ENCODE data around the gene C3orf33.

- TF ChIP-seq, protein P1, sequence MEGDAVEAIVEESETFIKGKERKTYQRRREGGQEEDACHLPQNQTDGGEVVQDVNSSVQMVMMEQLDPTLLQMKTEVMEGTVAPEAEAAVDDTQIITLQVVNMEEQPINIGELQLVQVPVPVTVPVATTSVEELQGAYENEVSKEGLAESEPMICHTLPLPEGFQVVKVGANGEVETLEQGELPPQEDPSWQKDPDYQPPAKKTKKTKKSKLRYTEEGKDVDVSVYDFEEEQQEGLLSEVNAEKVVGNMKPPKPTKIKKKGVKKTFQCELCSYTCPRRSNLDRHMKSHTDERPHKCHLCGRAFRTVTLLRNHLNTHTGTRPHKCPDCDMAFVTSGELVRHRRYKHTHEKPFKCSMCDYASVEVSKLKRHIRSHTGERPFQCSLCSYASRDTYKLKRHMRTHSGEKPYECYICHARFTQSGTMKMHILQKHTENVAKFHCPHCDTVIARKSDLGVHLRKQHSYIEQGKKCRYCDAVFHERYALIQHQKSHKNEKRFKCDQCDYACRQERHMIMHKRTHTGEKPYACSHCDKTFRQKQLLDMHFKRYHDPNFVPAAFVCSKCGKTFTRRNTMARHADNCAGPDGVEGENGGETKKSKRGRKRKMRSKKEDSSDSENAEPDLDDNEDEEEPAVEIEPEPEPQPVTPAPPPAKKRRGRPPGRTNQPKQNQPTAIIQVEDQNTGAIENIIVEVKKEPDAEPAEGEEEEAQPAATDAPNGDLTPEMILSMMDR (IDR thresholded peaks at IDR 0.05; ENCODE audit: control extremely low read depth in 1 of 3, insufficient read depth in 1 of 3, low read depth in 1 of 3, low read length in 3 of 3) = no peak
- TF ChIP-seq GABPA (IDR thresholded peaks at IDR 0.05; ENCODE audit: borderline replicate concordance, insufficient read depth, low read length) = no peak
- TF ChIP-seq TCF12 (IDR thresholded peaks at IDR 0.05; ENCODE audit: low read depth, low read length) = no peak
- TF ChIP-seq, protein P2, sequence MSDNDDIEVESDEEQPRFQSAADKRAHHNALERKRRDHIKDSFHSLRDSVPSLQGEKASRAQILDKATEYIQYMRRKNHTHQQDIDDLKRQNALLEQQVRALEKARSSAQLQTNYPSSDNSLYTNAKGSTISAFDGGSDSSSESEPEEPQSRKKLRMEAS (IDR thresholded peaks at IDR 0.05) = no peak
- TF ChIP-seq POLR2AphosphoS5 (IDR thresholded peaks at IDR 0.05; ENCODE audit: low read depth, low read length) = no peak
- no peak for TF ChIP-seq JUND (IDR thresholded peaks at IDR 0.05; ENCODE audit: low read length)
- TF ChIP-seq SRF (IDR thresholded peaks at IDR 0.05; ENCODE audit: low read depth, low read length) = no peak
- no peak for TF ChIP-seq POLR2A (IDR thresholded peaks at IDR 0.05; ENCODE audit: control extremely low read depth in 1 of 2, low read depth in 2 of 2, low read length in 2 of 2)
- no peak for TF ChIP-seq EZH2 (IDR thresholded peaks at IDR 0.05; ENCODE audit: low read depth, low read length, severe bottlenecking)
- TF ChIP-seq CREB1 (IDR thresholded peaks at IDR 0.05) = no peak
- no peak for TF ChIP-seq SIN3A (conservative IDR thresholded peaks at IDR 0.05 in 1 of 2, IDR thresholded peaks at IDR 0.05 in 1 of 2; ENCODE audit: low read depth in 1 of 2, low read length in 2 of 2)
- TF ChIP-seq TAF1 (IDR thresholded peaks at IDR 0.05; ENCODE audit: low read depth, low read length) = no peak
- TF ChIP-seq EGR1 (IDR thresholded peaks at IDR 0.05; ENCODE audit: borderline replicate concordance, low read depth, low read length) = no peak
Measured at GRCh38 chr3:155852341-155852740, 46.3 kb upstream of the C3orf33 start.

All from H1 (cell line).